Measurements from ENCODE around the gene PPP3CA.

DNA sequence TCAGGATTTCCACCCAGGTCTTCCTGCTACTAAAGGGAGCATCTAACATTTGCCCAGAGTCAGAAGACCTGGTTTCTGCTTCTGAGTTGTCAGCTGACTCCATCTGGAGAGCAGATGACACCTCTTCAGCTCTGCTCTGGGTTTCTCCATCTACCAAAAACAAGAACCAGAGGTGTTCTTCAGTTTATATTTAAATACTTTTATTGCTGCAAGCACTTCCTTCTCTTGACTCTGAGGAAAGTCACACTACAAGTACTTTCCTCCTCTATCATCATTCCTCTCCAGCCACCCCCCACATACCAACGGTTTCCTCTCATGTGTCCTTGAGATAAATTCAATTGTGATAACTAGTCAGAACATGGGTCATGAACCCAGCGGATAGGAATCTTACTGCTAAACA, 88.4 kb downstream of the PPP3CA start:
- TF ChIP-seq CTCF (IDR thresholded peaks at IDR 0.05) (no peak), POLR2A (IDR thresholded peaks at IDR 0.05) (no peak), EP300 (IDR thresholded peaks at IDR 0.05) (no peak), POLR2AphosphoS5 (IDR thresholded peaks at IDR 0.05) (no peak)
